Ovary (tissue), 9 donors: ENCODE results near the gene PCBP4. TPM values are rescaled to one million over a fixed set of nuclear protein-coding genes. Genes with fewer than 3 reads are reported as not detected.

Experiments used
- DNase-seq, 5 donors: peaks; one replicate each; pipeline ENCODE4 v3.0.0-alpha.2; 2019 to 2020
- H3K27ac ChIP-seq, 2 donors: fragments of 200-600 bp; one replicate each; pipeline versions ENCODE4 v1.5.1 to v1.8.0; 2019 to 2022
- H3K27me3 ChIP-seq: fragments of 200-600 bp; one replicate; pipeline ENCODE4 v1.8.0; 2022
- H3K36me3 ChIP-seq: fragments of 200-600 bp; sonication (generic); one replicate; pipeline ENCODE4 v1.5.1; 2019
- H3K4me1 ChIP-seq: one replicate; pipeline ENCODE4 v1.8.1; 2013; ENCODE audit warnings: mild to moderate bottlenecking, moderate library complexity; ENCODE audit not compliant: insufficient read depth
- H3K4me3 ChIP-seq: fragments of 200-600 bp; sonication (generic); one replicate; pipeline ENCODE4 v1.5.1; 2017
- H3K9me3 ChIP-seq, 2 donors: fragments of 200-600 bp in 1 of 2; sonication (generic) in 1 of 2; one replicate each; pipeline versions ENCODE4 v1.5.1 to v1.8.1; 2013 to 2019; ENCODE audit warnings: mild to moderate bottlenecking in 1 of 2, moderate library complexity in 1 of 2
- CTCF ChIP-seq, 3 donors: fragments of 450-650 bp in 2 of 3; fragments of 200-600 bp in 1 of 3; IDR thresholded peaks; one replicate each; pipeline versions ENCODE4 v1.5.1 to v1.8.0; 2016 to 2022; ENCODE audit warnings: antibody characterized with exemption in 3 of 3, mild to moderate bottlenecking in 1 of 3
- EP300 ChIP-seq: sonication (generic); formaldehyde crosslinking; IDR thresholded peaks from one replicate; pipeline ENCODE4 v1.6.1; 2017; ENCODE audit warnings: antibody characterized with exemption
- POLR2A ChIP-seq: fragments of 450-650 bp; IDR thresholded peaks from one replicate; pipeline ENCODE4 v1.6.1; 2017; ENCODE audit warnings: antibody characterized with exemption, mild to moderate bottlenecking, moderate library complexity
- WGBS, 3 donors: extraction: QIAGEN DNeasy Blood & Tissue Kit in 1 of 3; methylation state at CpG; one replicate each; pipeline versions ENCODE4 v1.1.5 to v1.1.7; 2013 to 2017; 5-methylcytosine and 5-hydroxymethylcytosine counted together
- intact Hi-C, 4 donors: fragments of 100-400 bp; cut with DNase I; formaldehyde crosslinking; loops; one replicate each; pipeline versions ENCODE4 v1.11.0 to v1.15.1; 2022 to 2023
- polyA plus RNA-seq, 2 donors: library from polyadenylated mRNA; stranded (reverse); fragments of 200-250 nt in 1 of 2; fragments of 350-450 nt in 1 of 2; fragmentation: Illumina TruSeq in 1 of 2; extraction: RNeasy Lipid Tissue Mini Kit (QIAGEN cat#74804) in 1 of 2; gene quantifications; one replicate each; pipeline ENCODE4 v1.2.3, GENCODE V29; 2013 to 2014
- total RNA-seq, 7 donors: library from RNA; depleted of rRNA in 2 of 7; stranded (reverse); fragments of >200 nt in 2 of 7; fragmentation: NEBNext Ultra II Directional in 3 of 7; extraction: Animal tissue kit (Norgen Biotek cat#: 25700) in 3 of 7; gene quantifications; one replicate each; pipeline versions ENCODE4 v1.1.0 to v1.2.4, GENCODE V29; 2016 to 2023
- donor health status: DM: no; HTN: no; CAD: no; lungs with moderate emphysema.
- donor health status: DM: no; HTN: no; CAD: no.
- donor health status: Bipolar disorder and iron deficiency.
- donor health status: DM: yes; HTN: yes; CAD: no.
- donor health status: DM: no; HTN: no; CAD: no.
- donor health status: DM: yes; HTN: yes; CAD: no.

Gene PCBP4
- total and polyA plus RNA-seq, 9 donors = 4.5 to 83.3 (median 44.0) TPM

GRCh38 chr3:51998774-51999173, 31.5 kb upstream of the PCBP4 start:
- intact Hi-C loops = no loop called here
- no peak overlapping the region for H3K4me3 ChIP-seq
- no peak for DNase-seq
- no peaks in the 10 kb centered on the region for H3K27me3 ChIP-seq
- WGBS, 3 donors = 51 to 58% (median 56%) methylated on average over 7 of the region's 7 CpGs
- peaks cover 6% of the 10 kb centered on the region for H3K4me1 ChIP-seq
- H3K36me3 ChIP-seq = no peaks in the 10 kb centered on the region
- H3K27ac ChIP-seq = no peak overlapping the region
- no peak for TF ChIP-seq EP300
- TF ChIP-seq POLR2A = no peak
- TF ChIP-seq CTCF (IDR thresholded peaks at IDR 0.05) = no peak
- H3K9me3 ChIP-seq = no peaks in the 10 kb centered on the region

GRCh38 chr3:51997935-51998596, 30.8 kb upstream of the PCBP4 start:
- no peaks in the 10 kb centered on the region for H3K27me3 ChIP-seq
- no peak overlapping the region for H3K27ac ChIP-seq
- no peak for DNase-seq
- no peaks in the 10 kb centered on the region for H3K36me3 ChIP-seq
- TF ChIP-seq CTCF (IDR thresholded peaks at IDR 0.05) (no peak), POLR2A (no peak), EP300 (no peak)
- no peaks in the 10 kb centered on the region for H3K9me3 ChIP-seq
- H3K4me3 ChIP-seq = no peak overlapping the region
- WGBS, 3 donors = 42 to 44% (median 42%) methylated on average over 7 of the region's 7 CpGs
- intact Hi-C loops = loop anchor here in 2 of 4 donors (2.0 kb wide), 2 partner anchors 59 to 147 kb away; partner anchors contain the start of gene DUSP7 (in 1 of the 2)
- peaks cover 6% of the 10 kb centered on the region for H3K4me1 ChIP-seq

- Histone ChIP-seq H3K4me1 (peaks cover 6% of the 10 kb centered on the region), H3K27me3 (no peaks in the 10 kb centered on the region), H3K27ac (no peak overlapping the region), H3K36me3 (no peaks in the 10 kb centered on the region), H3K4me3 (no peak overlapping the region), H3K9me3 (no peaks in the 10 kb centered on the region)
- TF ChIP-seq CTCF (IDR thresholded peaks at IDR 0.05) (no peak), POLR2A (no peak), EP300 (no peak)
- intact Hi-C loops = loop anchor here in 2 of 4 donors (2.0 kb wide), 2 partner anchors 60 to 148 kb away; partner anchors contain the start of gene DUSP7 (in 1 of the 2)
- DNase-seq = no peak
- WGBS, 3 donors = 56 to 64% (median 59%) methylated on average over 2 of the region's 2 CpGs
These were observed 29.9 kb upstream of the PCBP4 start for GRCh38 chr3:51997172-51997571.

GRCh38 chr3:51995346-51996163, 28.3 kb upstream of the PCBP4 start, which contains the start of gene RPL29:
Gene RPL29, minus strand, starts transcription at chr3:51995895. Its CDS starts 434 bp downstream, at chr3:51995461.
- peak; percentile 88 to 94 (median 94) for DNase-seq
- H3K27me3 ChIP-seq = no peaks in the 10 kb centered on the region

More at GRCh38 chr3:51995346-51996163, 28.3 kb upstream of the PCBP4 start, which contains the start of gene RPL29:
- Histone ChIP-seq H3K4me1 (peaks cover 6% of the 10 kb centered on the region), H3K27ac (peak within 1 kb of the TSS; percentile 71 to 74), H3K9me3 (no peaks in the 10 kb centered on the region), H3K4me3 (peak within 1 kb of the TSS; percentile 60), H3K36me3 (no peaks in the 10 kb centered on the region)
- intact Hi-C loops = loop anchor here in 2 of 4 donors (2.0 kb wide), 2 partner anchors 61 to 149 kb away; partner anchors contain the start of gene DUSP7 (in 1 of the 2)
- 0% methylated on average over 38 to 40 of the region's 40 CpGs for WGBS, 3 donors
- TF ChIP-seq CTCF (IDR thresholded peaks at IDR 0.05) (peak; percentile 20 to 42 (median 29)), POLR2A (peak; percentile 76), EP300 (no peak)
